Heart left ventricle (tissue), 13 donors: ENCODE results near the gene TSEN54.

Experiments
- CTCF ChIP-seq, 12 donors: fragments of 200-600 bp; sonication (generic) in 4 of 12; IDR thresholded peaks; one replicate each; pipeline versions ENCODE4 v1.5.0 to v1.8.0; 2018 to 2022; ENCODE audit warnings: antibody characterized with exemption in 12 of 12, mild to moderate bottlenecking in 5 of 12
- POLR2A ChIP-seq, 2 donors: fragments of 450-650 bp; IDR thresholded peaks; one replicate each; pipeline ENCODE4 v1.6.1; 2017; ENCODE audit warnings: antibody characterized with exemption in 2 of 2, mild to moderate bottlenecking in 2 of 2, moderate library complexity in 2 of 2
- donor health status: ischemic (EF 13 %, LVEDD 7.1; RV severe dilation, severe dysfunction).
- donor health status: DM: no; HTN: yes; CAD: no.
- donor health status: DM: no; HTN: no; CAD: no.
- donor health status: ischemic (EF 25% LVEDD 6.9; RV normal size, moderate dysfunction).
- donor health status: ischemic (EF 25% LVEDD 5.7; RV mildly dilated, moderate dysfunction).
- donor health status: ischemic (EF 35%, LVEDD 5.7; RV mildly dilated, moderate dysfunction).
- donor health status: nonischemic (EF 11% LVEDD 7.7; RV severe dilation, severe dysfunction).
- donor health status: DM: yes; HTN: yes; CAD: no.
- donor health status: PGD.
- donor health status: ischemic (EF 29% LVEDD 5.4; RV normal size, mild dysfunction).
- donor health status: nonischemic (EF 23%, LVEDD 6.1; RV moderate dilation, normal function).

- TF ChIP-seq CTCF (IDR thresholded peaks at IDR 0.05) (no peak), POLR2A (IDR thresholded peaks at IDR 0.05) (no peak)
Observed at GRCh38 chr17:75521290-75521689, 5.0 kb downstream of the TSEN54 start.
